Caco-2 (cell line): ENCODE data around the gene RO60. TPM values are rescaled to one million over a fixed set of nuclear protein-coding genes. Genes with fewer than 3 reads are reported as not detected.

Source experiments
- BruUV-seq: library from RNA; stranded (reverse); fragments of 400-500 nt; replicated peaks from 2 replicates; lab custom pipeline; 2021; lab: Mats Ljungman, UMichigan
- CTCF ChIA-PET: fragments of 300-600 bp; sonication (Branson Sonifier 250); formaldehyde crosslinking; loops from one replicate; lab custom pipeline; 2022; ENCODE audit warnings: antibody characterized with exemption; lab: Charles Lee
- POLR2A ChIA-PET: fragments of 300-600 bp; sonication (Branson Sonifier 250); formaldehyde crosslinking; loops from one replicate; lab custom pipeline; 2022; ENCODE audit warnings: antibody characterized with exemption; lab: Charles Lee
- DNase-seq, 2 experiments: peaks; one replicate each; pipeline versions ENCODE4 v3.0.0 to v3.0.0-alpha.2; 2020 to 2022
- H3K27me3 ChIP-seq: replicated peaks from 2 replicates; pipeline ENCODE4 v1.6.0; 2011; ENCODE audit warnings: low read length; ENCODE audit not compliant: control insufficient read depth, insufficient read depth
- H3K36me3 ChIP-seq: 2 replicates; pipeline ENCODE4 v1.5.1; 2011; ENCODE audit warnings: low read length; ENCODE audit not compliant: control insufficient read depth, insufficient read depth
- H3K4me1 ChIP-seq: fragments of 250-450 bp; sonication (Bioruptor Pico); 2 replicates; pipeline ENCODE4 v1.5.1; 2020; ENCODE audit warnings: mild to moderate bottlenecking
- H3K4me3 ChIP-seq: 2 replicates; pipeline ENCODE4 v1.5.1; 2011; ENCODE audit warnings: low read depth, mild to moderate bottlenecking, control low read depth, low read length
- H3K9me3 ChIP-seq: fragments of 250-450 bp; sonication (Bioruptor Pico); 2 replicates; pipeline ENCODE4 v1.5.1; 2020; ENCODE audit warnings: mild to moderate bottlenecking, moderate library complexity
- H3K27ac Mint-ChIP-seq: one replicate; pipeline ENCODE4 v1.8.0; 2022; ENCODE audit warnings: mixed read lengths; ENCODE audit not compliant: unreplicated experiment
- H3K27me3 Mint-ChIP-seq: one replicate; pipeline ENCODE4 v1.8.0; 2022; ENCODE audit warnings: mixed read lengths; ENCODE audit not compliant: insufficient read depth, unreplicated experiment
- H3K36me3 Mint-ChIP-seq: one replicate; pipeline ENCODE4 v1.8.0; 2022; ENCODE audit warnings: mild to moderate bottlenecking, mixed read lengths; ENCODE audit not compliant: insufficient read depth, unreplicated experiment
- H3K4me1 Mint-ChIP-seq: one replicate; pipeline ENCODE4 v1.8.0; 2022; ENCODE audit warnings: low read depth, mixed read lengths; ENCODE audit not compliant: unreplicated experiment
- H3K4me3 Mint-ChIP-seq: one replicate; pipeline ENCODE4 v1.8.0; 2022; ENCODE audit warnings: mild to moderate bottlenecking, moderate library complexity, mixed read lengths; ENCODE audit not compliant: unreplicated experiment
- H3K9me3 Mint-ChIP-seq: one replicate; pipeline ENCODE4 v1.8.0; 2022; ENCODE audit warnings: mixed read lengths; ENCODE audit not compliant: unreplicated experiment
- CTCF ChIP-seq, 2 experiments: fragments of 200-600 bp in 1 of 2; IDR thresholded peaks; 1 replicate in 1 of 2; 2 replicates in 1 of 2; pipeline versions ENCODE4 v1.5.1 to v1.8.0; 2011 to 2022; ENCODE audit warnings: antibody characterized with exemption in 1 of 2, control low read depth in 1 of 2, inconsistent platforms in 1 of 2, low read depth in 1 of 2, low read length in 1 of 2, mild to moderate bottlenecking in 1 of 2, moderate library complexity in 1 of 2; ENCODE audit not compliant: insufficient read depth in 1 of 2, severe bottlenecking in 1 of 2, unreplicated experiment in 1 of 2
- intact Hi-C: fragments of 100-400 bp; cut with micrococcal nuclease; formaldehyde crosslinking; loops from one replicate; pipeline ENCODE4 v1.10.0; 2022; ENCODE audit not compliant: unreplicated experiment
- total RNA-seq: library from RNA; stranded (reverse); gene quantifications from 2 replicates; pipeline ENCODE4 v1.2.3, GENCODE V29; 2022

RO60 gene
- total RNA-seq, 1 experiment from 2014 or later: 50.0 TPM

DNA sequence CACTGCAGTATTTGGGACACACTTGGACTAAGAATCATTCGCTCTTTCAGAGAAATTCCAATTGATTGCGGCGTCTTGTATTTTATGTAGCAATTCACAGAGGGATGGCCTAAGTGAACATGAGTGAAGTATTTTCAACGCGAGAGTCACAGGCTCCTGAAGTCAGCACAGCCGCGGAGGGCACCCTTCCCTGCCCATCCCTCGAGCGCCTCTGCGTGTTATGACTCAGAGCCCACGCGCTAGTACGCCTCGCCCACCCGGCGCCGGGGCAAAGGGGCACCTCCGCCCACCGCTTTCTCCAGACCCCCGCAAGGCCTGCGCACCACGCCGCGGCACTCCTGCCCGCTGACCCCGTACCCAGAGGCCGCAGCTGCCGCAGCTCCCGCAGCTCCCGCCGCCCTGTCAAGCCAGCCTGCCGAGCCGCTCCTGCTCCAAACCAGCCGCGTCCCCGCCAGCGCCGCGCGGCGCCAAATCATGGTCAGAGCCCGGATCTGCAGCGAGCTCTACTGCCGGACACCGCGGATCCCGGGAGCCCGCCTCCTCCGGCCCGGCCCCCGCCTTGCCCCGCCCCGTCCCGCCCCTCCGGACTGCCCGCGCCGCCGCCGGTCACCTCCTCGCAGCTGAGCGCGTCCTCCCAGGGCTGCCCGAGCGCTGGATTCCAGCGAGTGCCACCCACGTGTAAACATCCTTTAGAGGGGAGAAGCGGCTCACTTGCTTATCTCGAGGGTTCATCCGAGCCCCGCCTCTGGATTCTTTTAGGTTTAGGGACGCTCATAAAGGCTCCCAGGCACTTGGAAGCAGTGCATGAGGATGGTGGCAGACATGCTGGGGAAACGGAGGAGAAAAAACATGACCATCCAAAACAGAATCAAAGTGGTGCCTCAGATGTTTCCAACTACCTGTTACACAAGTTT is 45.8 kb downstream of the RO60 start, which contains the start of gene GLRX2:
GLRX2 (minus strand) TSS at position 508 of the 914 bp plus-strand sequence; CDS start at position 476, 32 bp downstream.
- peak in 1 of 2 experiments; percentile 5 for TF ChIP-seq CTCF (IDR thresholded peaks at IDR 0.05; ENCODE audit: insufficient read depth in 1 of 2, low read depth in 1 of 2, low read length in 1 of 2, severe bottlenecking in 1 of 2, unreplicated experiment in 1 of 2)
- H3K27me3 Mint-ChIP-seq: no peaks in the 10 kb centered on the region
- Histone ChIP-seq H3K27me3 (no peaks in the 10 kb centered on the region), H3K36me3 (no peaks in the 10 kb centered on the region), H3K9me3 (no peaks in the 10 kb centered on the region), H3K4me1 (peaks cover 8% of the 10 kb centered on the region; the same call in 1 of the 2 replicates), H3K4me3 (peak within 1 kb of the TSS; percentile 57)
- H3K27ac Mint-ChIP-seq: peak within 1 kb of the TSS; percentile 75
- no peaks in the 10 kb centered on the region for H3K9me3 Mint-ChIP-seq
- intact Hi-C loops: loop anchor here (1.0 to 2.0 kb wide), 3 partner anchors 17 to 46 kb away; partner anchors contain the start of genes CDC73, RO60 and UCHL5
- DNase-seq: peak; percentile 88 to 90
- CTCF ChIA-PET: interaction anchor here (0.8 to 1.0 kb wide), 2 partner anchors 10 to 16 kb away, joined by 3 to 8 read pairs; partner anchors contain the start of gene CDC73
- peaks cover 13% of the 10 kb centered on the region for H3K36me3 Mint-ChIP-seq
- H3K4me1 Mint-ChIP-seq: peaks cover 13% of the 10 kb centered on the region
- POLR2A ChIA-PET: interaction anchor here (0.6 to 1.2 kb wide), 4 partner anchors 11 to 290 kb away, joined by 3 to 15 read pairs (median 4); partner anchors contain the start of genes CDC73, RO60 and UCHL5
- BruUV-seq: no TSS peak
- H3K4me3 Mint-ChIP-seq: peak within 1 kb of the TSS; percentile 79

DNA sequence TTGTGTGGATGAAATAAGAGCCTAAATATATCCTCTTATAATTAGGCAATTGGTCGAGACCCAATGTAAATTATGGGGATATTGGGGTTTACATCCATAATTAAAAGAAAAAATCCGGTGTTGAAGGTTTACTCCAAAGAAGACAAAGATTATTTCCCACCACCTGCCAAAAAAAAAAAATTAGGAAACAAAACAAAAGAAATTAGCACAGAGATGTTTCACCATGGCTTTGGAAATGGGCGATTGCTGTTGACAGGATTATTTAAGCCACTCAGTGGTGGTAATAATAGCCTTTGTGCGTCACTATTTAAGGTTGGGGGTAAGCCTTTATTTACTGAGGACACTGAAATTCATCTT is 46.4 kb downstream of the RO60 start:
- ChIA-PET CTCF (interaction anchor here (1.0 kb wide), 1 partner anchor 16 kb away, joined by 8 read pairs; the partner anchor contains the start of gene CDC73), POLR2A (interaction anchor here (1.0 to 1.2 kb wide), 3 partner anchors 10 to 47 kb away, joined by 3 to 15 read pairs (median 4); partner anchors contain the start of genes CDC73, RO60 and UCHL5)
- no peaks in the 10 kb centered on the region for H3K27me3 ChIP-seq
- H3K4me3 ChIP-seq: peak overlapping the region; percentile 57
- no peak for TF ChIP-seq CTCF (IDR thresholded peaks at IDR 0.05; ENCODE audit: insufficient read depth in 1 of 2, low read depth in 1 of 2, low read length in 1 of 2, severe bottlenecking in 1 of 2, unreplicated experiment in 1 of 2)
- peaks cover 13% of the 10 kb centered on the region for H3K4me1 Mint-ChIP-seq
- no peaks in the 10 kb centered on the region for H3K36me3 ChIP-seq
- no peak for DNase-seq
- H3K27me3 Mint-ChIP-seq: no peaks in the 10 kb centered on the region
- BruUV-seq: TSS peak; percentile 90
- intact Hi-C loops: loop anchor here (1.0 to 2.0 kb wide), 3 partner anchors 17 to 46 kb away; partner anchors contain the start of genes CDC73, RO60 and UCHL5
- peak overlapping the region; percentile 79 for H3K4me3 Mint-ChIP-seq
- peaks cover 8% of the 10 kb centered on the region; the same call in 1 of the 2 replicates for H3K4me1 ChIP-seq
- H3K27ac Mint-ChIP-seq: peak overlapping the region; percentile 75
- H3K36me3 Mint-ChIP-seq: peaks cover 9% of the 10 kb centered on the region
- no peaks in the 10 kb centered on the region for H3K9me3 ChIP-seq
- no peaks in the 10 kb centered on the region for H3K9me3 Mint-ChIP-seq

DNA sequence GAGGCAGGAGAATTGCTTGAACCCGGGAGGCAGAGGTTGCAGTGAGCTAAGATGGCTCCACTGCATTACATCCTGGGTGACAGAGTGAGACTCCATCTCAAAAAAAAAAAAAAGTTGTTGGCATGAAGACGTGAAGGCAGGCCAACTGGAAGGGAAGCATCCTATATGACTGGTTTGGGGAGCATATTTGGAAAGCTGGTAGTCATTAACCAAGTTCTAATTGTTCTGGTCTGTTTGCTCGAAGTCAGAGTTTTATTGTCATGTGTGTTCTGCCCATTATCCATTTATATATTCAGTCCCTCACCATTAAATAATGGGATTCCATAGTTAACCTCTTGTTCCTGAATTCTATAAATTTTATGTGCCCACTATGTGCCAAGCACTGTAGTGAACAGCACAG is 49.1 kb downstream of the RO60 start:
- ChIA-PET POLR2A (no interaction called here), CTCF (no interaction called here)
- Histone ChIP-seq H3K27me3 (no peaks in the 10 kb centered on the region), H3K4me1 (peaks cover 20% of the 10 kb centered on the region), H3K36me3 (no peaks in the 10 kb centered on the region), H3K4me3 (no peak overlapping the region), H3K9me3 (no peaks in the 10 kb centered on the region)
- DNase-seq: no peak
- Mint-ChIP-seq H3K27me3 (no peaks in the 10 kb centered on the region), H3K4me1 (peaks cover 7% of the 10 kb centered on the region), H3K9me3 (no peaks in the 10 kb centered on the region), H3K27ac (no peak overlapping the region), H3K36me3 (peaks cover 9% of the 10 kb centered on the region), H3K4me3 (no peak overlapping the region)
- intact Hi-C loops: no loop called here
- BruUV-seq: no TSS peak
- no peak for TF ChIP-seq CTCF (IDR thresholded peaks at IDR 0.05; ENCODE audit: insufficient read depth in 1 of 2, low read depth in 1 of 2, low read length in 1 of 2, severe bottlenecking in 1 of 2, unreplicated experiment in 1 of 2)
